Activated CD8-positive, alpha-beta memory T cell treated with anti-CD3 and anti-CD28 coated beads for 36 hours (primary cell): ENCODE data around the gene CPHXL. TPM values are rescaled to one million over a fixed set of nuclear protein-coding genes. Genes with fewer than 3 reads are reported as not detected.

Experiments
- CTCF ChIA-PET: fragments of 350-600 bp; sonication (Branson Sonifier 250); formaldehyde crosslinking; loops from one replicate; lab custom pipeline; 2021; ENCODE audit warnings: antibody characterized with exemption; lab: Charles Lee
- POLR2A ChIA-PET: fragments of 350-600 bp; sonication (Branson Sonifier 250); formaldehyde crosslinking; loops from one replicate; lab custom pipeline; 2021; ENCODE audit warnings: antibody characterized with exemption; lab: Charles Lee
- total RNA-seq, 2 experiments: library from RNA; stranded (reverse); gene quantifications; one replicate each; pipeline ENCODE4 v1.2.3, GENCODE V29; 2021

Gene CPHXL
- total RNA-seq, 2 experiments from 2014 or later, result not detected

DNA sequence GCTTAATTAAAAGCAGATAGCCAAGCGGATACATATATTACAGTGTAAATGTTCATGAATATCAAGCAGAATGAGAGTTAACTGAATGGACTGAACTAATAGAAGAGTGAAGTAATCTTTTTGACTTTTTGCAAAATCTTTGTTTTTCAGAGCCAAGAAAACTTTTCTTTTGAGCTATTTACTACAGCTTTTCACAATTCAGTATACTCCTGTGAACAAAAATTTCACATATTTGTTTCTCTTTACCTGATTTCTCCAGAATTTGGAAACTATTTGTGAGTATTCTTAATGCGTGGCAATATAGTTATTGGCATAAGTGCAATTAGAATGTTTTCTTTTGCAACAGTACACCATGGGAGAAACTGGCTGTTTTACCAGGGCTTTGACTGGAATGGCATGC lies 15.9 kb downstream of the CPHXL start:
- CTCF ChIA-PET, result no interaction called here
- POLR2A ChIA-PET, result no interaction called here

GRCh38 chr16:75703306-75703705 lies 23.0 kb downstream of the CPHXL start:
- POLR2A ChIA-PET, result no interaction called here

GRCh38 chr16:75702242-75702641 lies 24.0 kb downstream of the CPHXL start:
- ChIA-PET POLR2A (no interaction called here), CTCF (no interaction called here)

More at GRCh38 chr16:75703306-75703705, 23.0 kb downstream of the CPHXL start:
- CTCF ChIA-PET, result no interaction called here

DNA sequence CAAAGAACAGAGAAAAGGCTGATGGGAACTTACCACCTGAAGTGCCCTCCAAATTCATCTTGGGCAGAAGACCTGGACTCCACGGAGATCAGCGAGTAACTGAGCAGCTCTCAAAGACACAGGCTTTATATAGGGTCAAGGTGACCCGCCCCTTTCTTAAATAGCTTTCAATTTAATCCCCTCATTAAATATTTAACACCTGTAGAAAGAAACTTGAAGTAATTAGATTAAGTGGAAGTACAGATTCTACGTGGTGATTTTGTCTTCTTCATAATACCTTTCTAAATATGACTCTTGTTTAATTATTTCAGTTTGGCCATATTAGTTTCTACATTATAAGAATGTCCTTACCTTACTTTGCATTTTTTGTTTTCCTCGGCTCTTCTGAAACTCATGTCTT lies 24.9 kb downstream of the CPHXL start, which contains the start of gene DUXB:
TSS of gene DUXB (minus strand) at position 101 of the 400 bp plus-strand sequence. CDS start at position 58, 43 bp downstream.
- CTCF ChIA-PET, result no interaction called here
- POLR2A ChIA-PET, result no interaction called here

DNA sequence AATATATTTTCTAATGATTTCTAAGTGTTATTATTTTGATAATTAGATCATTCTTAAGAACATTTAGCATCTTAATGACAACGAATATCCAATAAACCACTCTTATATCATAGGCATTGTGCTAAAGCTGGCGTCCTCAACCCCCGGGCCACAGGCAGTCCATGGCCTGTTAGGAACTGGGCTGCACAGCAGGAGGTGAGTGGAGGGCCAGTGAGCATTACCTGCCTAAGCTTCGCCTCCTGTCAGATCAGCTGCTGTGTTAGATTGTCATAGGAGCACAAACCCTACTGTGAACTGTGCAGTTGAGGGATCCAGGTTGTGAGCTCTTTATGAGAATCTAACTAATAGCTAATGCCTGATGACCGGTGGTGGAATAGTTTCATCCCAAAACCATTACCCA lies 28.7 kb downstream of the CPHXL start:
- ChIA-PET POLR2A (no interaction called here), CTCF (interaction anchor here (0.9 kb wide), 1 partner anchor 23 kb away, joined by 3 read pairs; no protein-coding TSS in a partner anchor)

DNA sequence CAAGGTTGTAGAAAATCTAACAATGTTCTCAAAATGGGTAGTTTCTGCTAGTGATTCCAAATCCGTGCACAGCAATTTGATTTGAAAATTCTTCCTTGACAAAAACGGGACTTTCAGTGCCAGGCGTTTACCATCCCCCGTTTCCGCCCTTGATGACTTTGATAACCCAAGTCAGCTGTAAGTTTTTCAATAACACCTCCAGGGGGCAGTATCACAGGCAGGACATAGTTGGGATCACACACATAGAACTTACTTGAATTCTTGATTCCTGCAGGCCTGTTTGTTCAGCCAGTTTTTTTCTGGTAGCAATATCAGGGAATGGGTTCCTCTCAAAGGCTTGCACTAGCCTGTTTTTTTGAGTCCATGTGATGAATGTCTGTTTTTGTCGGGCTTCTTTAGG lies 30.6 kb downstream of the CPHXL start:
- CTCF ChIA-PET, result no interaction called here
- POLR2A ChIA-PET, result no interaction called here

- POLR2A ChIA-PET, result no interaction called here
- CTCF ChIA-PET, result no interaction called here
Observed at GRCh38 chr16:75687361-75687760, 38.9 kb downstream of the CPHXL start.

DNA sequence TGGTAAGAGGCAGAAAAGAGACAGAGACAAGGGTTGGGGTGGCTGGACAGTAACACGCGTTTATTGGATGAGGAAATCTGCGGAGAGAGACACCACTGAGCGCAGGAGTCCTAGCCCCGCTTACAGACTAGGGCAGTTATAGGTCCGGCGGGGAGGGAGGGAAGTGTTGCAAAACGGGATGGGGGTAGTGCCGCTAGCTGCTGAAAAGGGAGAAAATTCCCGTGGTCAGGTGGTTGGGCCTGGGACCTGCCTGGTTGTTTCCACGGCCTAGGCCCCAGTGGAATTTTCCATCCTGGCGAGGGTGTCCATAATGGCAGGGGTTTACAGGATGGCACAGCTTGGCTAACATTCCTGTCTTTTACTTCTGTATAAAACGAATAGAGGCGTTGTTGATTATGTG lies 44.0 kb downstream of the CPHXL start:
- ChIA-PET POLR2A (interaction anchor here (0.5 kb wide), 1 partner anchor 8 kb away, joined by 8 read pairs; no protein-coding TSS in a partner anchor), CTCF (no interaction called here)

DNA sequence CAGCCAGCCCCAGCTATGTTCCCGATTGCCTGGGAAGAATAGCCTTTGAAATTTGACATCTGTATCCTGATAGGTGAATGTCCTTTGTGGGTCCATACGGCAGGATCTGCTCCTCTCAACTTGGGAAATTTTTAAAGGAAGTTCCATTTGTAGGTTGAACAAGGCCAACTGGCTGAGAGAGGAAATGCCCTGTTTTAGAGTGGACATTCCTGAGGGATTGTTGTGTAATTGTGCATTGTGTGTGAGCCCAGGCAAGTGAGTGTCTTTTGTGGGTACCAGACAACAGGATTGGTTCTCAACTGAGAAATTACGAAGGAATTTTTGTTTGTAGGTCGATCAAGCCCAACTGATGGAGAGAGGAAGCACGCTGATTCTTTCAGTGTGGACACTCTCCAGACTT lies 46.9 kb downstream of the CPHXL start:
- POLR2A ChIA-PET, result no interaction called here
- CTCF ChIA-PET, result no interaction called here

- CTCF ChIA-PET, result no interaction called here
Observed at GRCh38 chr16:75676909-75677308, 49.4 kb downstream of the CPHXL start, which contains the start of gene CPHXL2. Gene CPHXL2, minus strand, starts transcription at chr16:75677009. Its CDS starts 10 bp downstream, at chr16:75676999.

GRCh38 chr16:75667503-75667902 lies 58.8 kb downstream of the CPHXL start:
- POLR2A ChIA-PET, result no interaction called here
- CTCF ChIA-PET, result no interaction called here

More at GRCh38 chr16:75676909-75677308, 49.4 kb downstream of the CPHXL start, which contains the start of gene CPHXL2:
- POLR2A ChIA-PET, result no interaction called here

Other genes starting within 250 kb of the CPHXL start
- under 1 TPM; 0.04 to 0.06 TPM for gene CHST6, start 231.0 kb downstream of the CPHXL start, total RNA-seq
- gene CHST5, start 190.4 kb downstream of the CPHXL start, total RNA-seq, result under 1 TPM; 0.27 to 0.44 TPM
- 1 to 10 TPM; 6.0 to 6.4 TPM for gene TMEM231, start 170.2 kb downstream of the CPHXL start, total RNA-seq
- 10 to 100 TPM; 69.9 to 71.8 TPM for gene GABARAPL2, start 160.1 kb downstream of the CPHXL start, total RNA-seq
- 10 to 100 TPM; 53.5 to 57.2 TPM for gene ADAT1, start 103.2 kb downstream of the CPHXL start, total RNA-seq
- gene KARS1, start 78.8 kb downstream of the CPHXL start, total RNA-seq, result 100 to 1,000 TPM; 321 to 325 TPM
- 10 to 100 TPM; 78.2 to 84.4 TPM for gene TERF2IP, start 78.7 kb downstream of the CPHXL start, total RNA-seq
- gene CPHXL2, start 49.5 kb downstream of the CPHXL start, total RNA-seq, result not detected
- not detected for gene DUXB, start 25.0 kb downstream of the CPHXL start, total RNA-seq